IMR-90 (cell line): ENCODE measurements around the gene RAP1A. TPM values are rescaled to one million over a fixed set of nuclear protein-coding genes. Genes with fewer than 3 reads are reported as not detected.

Experiments
- ATAC-seq: fragments of 200-7000 bp; cut with Tn5 transposase; 2 replicates; pipeline ENCODE4 v1.9.1; 2020; ENCODE audit warnings: low read depth, mild to moderate bottlenecking, moderate library complexity
- BruUV-seq: library from RNA; stranded (reverse); fragments of 400-500 nt; replicated peaks from 2 replicates; lab custom pipeline; 2021; lab: Mats Ljungman, UMichigan
- CTCF ChIA-PET: fragments of 300-600 bp; formaldehyde crosslinking; extraction: SDS; loops from one replicate; lab custom pipeline; 2021; ENCODE audit warnings: antibody characterized with exemption; lab: Yijun Ruan, JAX
- POLR2A ChIA-PET: fragments of 300-600 bp; sonication (Branson Sonifier 250); formaldehyde crosslinking; loops from one replicate; lab custom pipeline; 2022; ENCODE audit warnings: antibody characterized with exemption; ENCODE audit not compliant: unreplicated experiment; lab: Charles Lee
- DNase-seq: peaks from one replicate; pipeline ENCODE4 v3.0.0; 2013
- H2AFZ ChIP-seq: replicated peaks from 2 replicates; pipeline ENCODE3; 2013; ENCODE audit warnings: low read length, mild to moderate bottlenecking; ENCODE audit not compliant: poor library complexity
- H2AK5ac ChIP-seq: 2 replicates; pipeline ENCODE4 v1.6.1; 2013; ENCODE audit warnings: low read depth, low read length, inconsistent platforms
- H2AK9ac ChIP-seq: replicated peaks from 2 replicates; pipeline ENCODE3; 2013; ENCODE audit warnings: mild to moderate bottlenecking, low read depth, low read length, moderate library complexity; ENCODE audit not compliant: poor library complexity
- H2BK120ac ChIP-seq: 2 replicates; pipeline ENCODE4 v1.6.1; 2013; ENCODE audit warnings: low read depth, low read length, inconsistent platforms
- H2BK15ac ChIP-seq: 3 replicates; pipeline ENCODE4 v1.6.1; 2013; ENCODE audit warnings: low read depth, low read length, inconsistent platforms
- H2BK20ac ChIP-seq: 2 replicates; pipeline ENCODE4 v1.6.1; 2013; ENCODE audit warnings: low read depth, mild to moderate bottlenecking, inconsistent platforms, low read length, moderate library complexity
- H2BK5ac ChIP-seq: 2 replicates; pipeline ENCODE4 v1.6.1; 2013; ENCODE audit warnings: mild to moderate bottlenecking, low read depth, low read length, inconsistent platforms; ENCODE audit not compliant: poor library complexity, severe bottlenecking
- H3K14ac ChIP-seq: replicated peaks from 2 replicates; pipeline ENCODE4 v1.6.1; 2013; ENCODE audit warnings: low read depth, low read length, inconsistent platforms
- H3K18ac ChIP-seq: 2 replicates; pipeline ENCODE4 v1.6.1; 2013; ENCODE audit warnings: low read depth, low read length, control low read depth
- H3K23ac ChIP-seq: 2 replicates; pipeline ENCODE4 v1.6.1; 2013; ENCODE audit warnings: low read depth, low read length, inconsistent platforms
- H3K27ac ChIP-seq: 2 replicates; pipeline ENCODE4 v1.5.1; 2013; ENCODE audit warnings: mild to moderate bottlenecking, control low read depth, low read length; ENCODE audit not compliant: insufficient read depth
- H3K27me3 ChIP-seq: 2 replicates; pipeline ENCODE4 v1.6.1; 2013; ENCODE audit warnings: low read length; ENCODE audit not compliant: control insufficient read depth, insufficient read depth
- H3K36me3 ChIP-seq: 2 replicates; pipeline ENCODE4 v1.6.1; 2013; ENCODE audit warnings: low read length, mixed read lengths; ENCODE audit not compliant: control insufficient read depth, insufficient read depth
- H3K4ac ChIP-seq: 2 replicates; pipeline ENCODE4 v1.6.1; 2013; ENCODE audit warnings: low read depth, low read length, inconsistent platforms
- H3K4me1 ChIP-seq: 2 replicates; pipeline ENCODE4 v1.6.1; 2013; ENCODE audit warnings: low read length, mixed read lengths; ENCODE audit not compliant: control insufficient read depth, insufficient read depth
- H3K4me2 ChIP-seq: 2 replicates; pipeline ENCODE4 v1.6.1; 2013; ENCODE audit warnings: low read depth, mild to moderate bottlenecking, control low read depth, low read length, moderate library complexity
- H3K4me3 ChIP-seq: 2 replicates; pipeline ENCODE4 v1.5.1; 2013; ENCODE audit warnings: low read depth, mild to moderate bottlenecking, control low read depth, low read length, moderate library complexity; ENCODE audit not compliant: insufficient read depth
- H3K56ac ChIP-seq: 2 replicates; pipeline ENCODE4 v1.6.1; 2013; ENCODE audit warnings: low read length, inconsistent platforms; ENCODE audit not compliant: insufficient read depth; ENCODE audit errors: extremely low read depth
- H3K79me1 ChIP-seq, 2 experiments: 2 replicates each; pipeline ENCODE4 v1.6.1; 2013; ENCODE audit warnings: low read length in 2 of 2, inconsistent platforms in 1 of 2, low read depth in 1 of 2
- H3K9ac ChIP-seq: 2 replicates; pipeline ENCODE4 v1.6.1; 2013; ENCODE audit warnings: low read depth, low read length, control low read depth
- H3K9me1 ChIP-seq: 2 replicates; pipeline ENCODE4 v1.6.1; 2013; ENCODE audit warnings: low read length, inconsistent platforms; ENCODE audit not compliant: insufficient read depth
- H3K9me3 ChIP-seq: 2 replicates; pipeline ENCODE4 v1.6.1; 2013; ENCODE audit warnings: low read length; ENCODE audit not compliant: control insufficient read depth, insufficient read depth
- H4K20me1 ChIP-seq: 2 replicates; pipeline ENCODE4 v1.6.1; 2013; ENCODE audit warnings: low read length, inconsistent platforms; ENCODE audit not compliant: insufficient read depth
- H4K5ac ChIP-seq: 2 replicates; pipeline ENCODE4 v1.6.1; 2013; ENCODE audit warnings: mild to moderate bottlenecking, low read depth, low read length, control low read depth
- H4K8ac ChIP-seq, 2 experiments: 2 replicates each; pipeline ENCODE4 v1.6.1; 2013; ENCODE audit warnings: low read depth in 2 of 2, low read length in 2 of 2, control low read depth in 1 of 2, inconsistent platforms in 1 of 2
- H4K91ac ChIP-seq: 2 replicates; pipeline ENCODE4 v1.6.1; 2013; ENCODE audit warnings: low read depth, low read length, inconsistent platforms; ENCODE audit not compliant: insufficient read depth
- BHLHE40 ChIP-seq: fragments of 150-350 bp; IDR thresholded peaks from 2 replicates; pipeline ENCODE4 v1.6.1; 2016; ENCODE audit warnings: mild to moderate bottlenecking, low read depth, low read length
- CEBPB ChIP-seq: IDR thresholded peaks from 2 replicates; pipeline ENCODE4 v1.6.1; 2012; ENCODE audit warnings: low read depth, low read length, improper control_type of control experiment
- CHD1 ChIP-seq: IDR thresholded peaks from 2 replicates; pipeline ENCODE4 v1.6.1; 2012; ENCODE audit warnings: low read depth, low read length, improper control_type of control experiment
- FOS ChIP-seq: fragments of 150-350 bp; IDR thresholded peaks from 2 replicates; pipeline ENCODE4 v1.6.1; 2016; ENCODE audit warnings: low read depth, low read length
- MAFK ChIP-seq: IDR thresholded peaks from 2 replicates; pipeline ENCODE4 v1.6.1; 2012; ENCODE audit warnings: low read depth, low read length, improper control_type of control experiment
- MAZ ChIP-seq: IDR thresholded peaks from 2 replicates; pipeline ENCODE4 v1.6.1; 2012; ENCODE audit warnings: low read depth, mild to moderate bottlenecking, low read length, improper control_type of control experiment, moderate library complexity, borderline replicate concordance
- MXI1 ChIP-seq: IDR thresholded peaks from 2 replicates; pipeline ENCODE4 v1.6.1; 2012; ENCODE audit warnings: low read depth, mild to moderate bottlenecking, low read length, moderate library complexity, borderline replicate concordance
- POLR2A ChIP-seq: IDR thresholded peaks from 2 replicates; pipeline ENCODE4 v1.6.1; 2012; ENCODE audit warnings: mild to moderate bottlenecking, low read depth, low read length
- RAD21 ChIP-seq: IDR thresholded peaks from 2 replicates; pipeline ENCODE4 v1.6.1; 2012; ENCODE audit warnings: low read length, improper control_type of control experiment
- RCOR1 ChIP-seq: IDR thresholded peaks from 2 replicates; pipeline ENCODE4 v1.6.1; 2012; ENCODE audit warnings: mild to moderate bottlenecking, low read length, improper control_type of control experiment; ENCODE audit not compliant: insufficient replicate concordance
- RFX5 ChIP-seq: IDR thresholded peaks from 2 replicates; pipeline ENCODE4 v1.8.0; 2012; ENCODE audit warnings: low read depth, mild to moderate bottlenecking, low read length, moderate library complexity
- SMC3 ChIP-seq: fragments of 150-350 bp; IDR thresholded peaks from 2 replicates; pipeline ENCODE4 v1.6.1; 2016; ENCODE audit warnings: low read depth, mild to moderate bottlenecking, antibody characterized with exemption, low read length, moderate library complexity
- USF2 ChIP-seq: fragments of 150-350 bp; IDR thresholded peaks from 2 replicates; pipeline ENCODE4 v1.6.1; 2017; ENCODE audit warnings: mild to moderate bottlenecking, antibody characterized with exemption, low read length, low read depth
- WGBS, 2 experiments: methylation state at CpG; one replicate each; pipeline versions ENCODE4 v1.1.5 to v1.1.7; 2013; ENCODE audit warnings: missing lambda C conversion rate in 2 of 2; ENCODE audit not compliant: insufficient read length in 1 of 2; ENCODE audit errors: extremely low coverage in 2 of 2; 5-methylcytosine and 5-hydroxymethylcytosine counted together
- dilution Hi-C: fragments of 300-500 bp; cut with HindIII; formaldehyde crosslinking; loops from one replicate; pipeline ENCODE4 v1.14.3; 2018; ENCODE audit warnings: low sequenced_read_pairs; ENCODE audit not compliant: unreplicated experiment
- in situ Hi-C: fragments of 300-500 bp; cut with MboI; formaldehyde crosslinking; loops from 3 replicates; pipeline ENCODE4 v1.14.3; 2019; ENCODE audit warnings: low sequenced_read_pairs, inconsistent platforms, mixed read lengths
- intact Hi-C: fragments of 100-400 bp; cut with micrococcal nuclease; formaldehyde crosslinking; loops from 2 replicates; pipeline ENCODE4 v1.10.0; 2022
- polyA plus RNA-seq, 3 experiments: library from polyadenylated mRNA; depleted of rRNA; stranded (reverse); fragments of >200 nt; gene quantifications; 2 replicates each; pipeline ENCODE4 v1.2.3, GENCODE V29; 2012; ENCODE audit warnings: low replicate concordance in 1 of 3
- total RNA-seq: library from RNA; depleted of rRNA; stranded (reverse); fragments of >200 nt; gene quantifications from 2 replicates; pipeline ENCODE4 v1.2.3, GENCODE V29; 2012
- TF ChIP-seq, protein P1 (sequence below): conservative IDR thresholded peaks from 2 replicates; pipeline ENCODE4 v1.5.1; 2012; ENCODE audit warnings: mild to moderate bottlenecking, low read depth, low read length, improper control_type of control experiment

Gene RAP1A
- total and polyA plus RNA-seq, 2 of the 4 experiments (the other 2 are of a cell fraction): 18.1 to 43.6 TPM

DNA sequence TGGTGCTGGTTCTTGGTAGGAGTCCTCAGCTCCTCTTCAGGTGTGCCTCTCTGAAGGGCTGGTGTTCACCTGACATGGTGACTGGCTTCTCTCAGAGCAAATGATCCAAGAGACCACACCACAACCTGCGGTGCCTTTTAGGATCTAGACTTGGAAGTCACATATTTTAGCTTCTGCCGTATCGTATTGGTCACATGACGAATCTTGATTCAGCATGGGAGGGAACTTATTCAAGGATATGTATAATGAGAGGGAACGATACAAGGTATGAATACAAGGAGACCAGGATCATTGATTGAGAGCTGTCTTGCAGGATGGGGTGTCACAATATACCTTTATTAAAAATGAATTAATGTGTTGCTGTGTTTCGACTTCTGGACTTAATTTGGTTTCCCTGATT, 58.0 kb downstream of the RAP1A start:
- no TSS peak for BruUV-seq
- ATAC-seq (no peak), DNase-seq (no peak)
- Histone ChIP-seq H4K5ac (no peak overlapping the region), H4K91ac (no peak overlapping the region), H3K18ac (no peak overlapping the region), H3K14ac (no peak overlapping the region), H2BK120ac (no peak overlapping the region), H2AFZ (no peak overlapping the region), H2AK9ac (no peak overlapping the region), H3K4me3 (no peak overlapping the region), H3K27me3 (no peaks in the 10 kb centered on the region), H3K36me3 (peaks cover 10% of the 10 kb centered on the region), H3K4me2 (no peak overlapping the region), H3K4ac (no peak overlapping the region), H3K4me1 (0 out of 2 replicates have a peak, but pooled peaks cover 2% of the 10 kb centered on the region), H4K8ac (no peak overlapping the region), H2BK15ac (no peak overlapping the region), H4K20me1 (0 out of 2 replicates have a peak, but pooled peaks cover under 1% of the 10 kb centered on the region), H2AK5ac (no peak overlapping the region), H3K79me1 (peaks cover 14 to 41% of the 10 kb centered on the region in 2 experiments), H3K9ac (no peak overlapping the region), H2BK5ac (no peak overlapping the region), H2BK20ac (no peak overlapping the region), H3K56ac (no peak overlapping the region), H3K9me1 (no peaks in the 10 kb centered on the region), H3K23ac (no peak overlapping the region), H3K9me3 (peaks cover 3% of the 10 kb centered on the region), H3K27ac (no peak overlapping the region)
- dilution Hi-C loops (no loop called here), intact Hi-C loops (no loop called here), in situ Hi-C loops (no loop called here)
- WGBS, 2 experiments: 100% methylated on average over 3 of the region's 6 CpGs; no CpG with 5 or more reads in 1 of the 2 experiments
- ChIA-PET POLR2A (no interaction called here), CTCF (no interaction called here)
- TF ChIP-seq SMC3 (no peak), CEBPB (no peak), MAFK (no peak), BHLHE40 (no peak), MXI1 (no peak), USF2 (no peak), MAZ (no peak), RAD21 (no peak), RCOR1 (no peak), RFX5 (no peak), CHD1 (no peak), FOS (no peak), POLR2A (no peak)
- TF ChIP-seq, protein P1, sequence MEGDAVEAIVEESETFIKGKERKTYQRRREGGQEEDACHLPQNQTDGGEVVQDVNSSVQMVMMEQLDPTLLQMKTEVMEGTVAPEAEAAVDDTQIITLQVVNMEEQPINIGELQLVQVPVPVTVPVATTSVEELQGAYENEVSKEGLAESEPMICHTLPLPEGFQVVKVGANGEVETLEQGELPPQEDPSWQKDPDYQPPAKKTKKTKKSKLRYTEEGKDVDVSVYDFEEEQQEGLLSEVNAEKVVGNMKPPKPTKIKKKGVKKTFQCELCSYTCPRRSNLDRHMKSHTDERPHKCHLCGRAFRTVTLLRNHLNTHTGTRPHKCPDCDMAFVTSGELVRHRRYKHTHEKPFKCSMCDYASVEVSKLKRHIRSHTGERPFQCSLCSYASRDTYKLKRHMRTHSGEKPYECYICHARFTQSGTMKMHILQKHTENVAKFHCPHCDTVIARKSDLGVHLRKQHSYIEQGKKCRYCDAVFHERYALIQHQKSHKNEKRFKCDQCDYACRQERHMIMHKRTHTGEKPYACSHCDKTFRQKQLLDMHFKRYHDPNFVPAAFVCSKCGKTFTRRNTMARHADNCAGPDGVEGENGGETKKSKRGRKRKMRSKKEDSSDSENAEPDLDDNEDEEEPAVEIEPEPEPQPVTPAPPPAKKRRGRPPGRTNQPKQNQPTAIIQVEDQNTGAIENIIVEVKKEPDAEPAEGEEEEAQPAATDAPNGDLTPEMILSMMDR: no peak
